Measurements from ENCODE around the gene SYT9.

GRCh38 chr11:7332451-7332850 lies 80.7 kb downstream of the SYT9 start:
- no peak for TF ChIP-seq CTCF (tag by site-specific recombination; IDR thresholded peaks at IDR 0.05)
- TF ChIP-seq ZNF274 (IDR thresholded peaks at IDR 0.05; ENCODE audit: low read length), result no peak
- TF ChIP-seq ZNF274 (tag by site-specific recombination; IDR thresholded peaks at IDR 0.05; ENCODE audit: borderline replicate concordance), result no peak
- TF ChIP-seq ELK4 (IDR thresholded peaks at IDR 0.05; ENCODE audit: borderline replicate concordance, low read depth, low read length), result no peak
- no peak for TF ChIP-seq PRDM4 (tag by site-specific recombination; IDR thresholded peaks at IDR 0.05)
- TF ChIP-seq ZNF311 (tag by site-specific recombination; IDR thresholded peaks at IDR 0.05; ENCODE audit: borderline replicate concordance), result no peak
- TF ChIP-seq PBX3 (CRISPR knock-in tag; IDR thresholded peaks at IDR 0.05), result no peak
- no peak for TF ChIP-seq PATZ1 (tag by site-specific recombination; IDR thresholded peaks at IDR 0.05)
- no peak for TF ChIP-seq ZNF488 (tag by site-specific recombination; IDR thresholded peaks at IDR 0.05)
- TF ChIP-seq MEIS1 (CRISPR knock-in tag; IDR thresholded peaks at IDR 0.05; ENCODE audit: borderline replicate concordance), result no peak
- TF ChIP-seq ZNF639 (tag by site-specific recombination; IDR thresholded peaks at IDR 0.05), result no peak
- TF ChIP-seq ZNF239 (tag by site-specific recombination; IDR thresholded peaks at IDR 0.05), result no peak
- TF ChIP-seq TSHZ1 (tag by site-specific recombination; IDR thresholded peaks at IDR 0.05; ENCODE audit: borderline replicate concordance), result no peak
